Measurements from ENCODE around the gene AREG.

GRCh38 chr4:74503580-74503979 lies 58.6 kb downstream of the AREG start:
- TF ChIP-seq CTCF (conservative IDR thresholded peaks at IDR 0.05) (no peak), EZH2 (IDR thresholded peaks at IDR 0.05; ENCODE audit: low read depth) (no peak)
